ENCODE results near the gene TCEAL4.

TCEAL4 gene

DNA sequence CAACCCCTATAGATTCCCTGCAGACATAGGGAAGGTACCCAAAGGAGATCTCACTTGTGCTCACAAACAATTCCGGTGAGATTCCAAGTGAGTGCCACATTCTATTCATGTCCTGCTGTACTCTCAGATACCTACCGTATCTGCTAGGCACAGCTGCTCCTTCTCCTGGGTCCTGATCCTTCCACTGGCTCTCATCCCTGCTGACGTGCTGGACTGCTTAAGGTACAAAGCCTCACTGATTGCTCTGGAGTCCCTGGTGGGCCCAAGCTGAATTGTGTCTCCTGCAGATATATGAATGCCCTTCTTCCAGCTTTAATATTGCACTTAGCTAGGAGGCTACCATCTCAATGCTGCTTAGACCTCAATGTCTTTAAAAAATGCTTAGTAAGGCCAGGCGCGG is 45.8 kb downstream of the TCEAL4 start:
- TF ChIP-seq, protein P1, sequence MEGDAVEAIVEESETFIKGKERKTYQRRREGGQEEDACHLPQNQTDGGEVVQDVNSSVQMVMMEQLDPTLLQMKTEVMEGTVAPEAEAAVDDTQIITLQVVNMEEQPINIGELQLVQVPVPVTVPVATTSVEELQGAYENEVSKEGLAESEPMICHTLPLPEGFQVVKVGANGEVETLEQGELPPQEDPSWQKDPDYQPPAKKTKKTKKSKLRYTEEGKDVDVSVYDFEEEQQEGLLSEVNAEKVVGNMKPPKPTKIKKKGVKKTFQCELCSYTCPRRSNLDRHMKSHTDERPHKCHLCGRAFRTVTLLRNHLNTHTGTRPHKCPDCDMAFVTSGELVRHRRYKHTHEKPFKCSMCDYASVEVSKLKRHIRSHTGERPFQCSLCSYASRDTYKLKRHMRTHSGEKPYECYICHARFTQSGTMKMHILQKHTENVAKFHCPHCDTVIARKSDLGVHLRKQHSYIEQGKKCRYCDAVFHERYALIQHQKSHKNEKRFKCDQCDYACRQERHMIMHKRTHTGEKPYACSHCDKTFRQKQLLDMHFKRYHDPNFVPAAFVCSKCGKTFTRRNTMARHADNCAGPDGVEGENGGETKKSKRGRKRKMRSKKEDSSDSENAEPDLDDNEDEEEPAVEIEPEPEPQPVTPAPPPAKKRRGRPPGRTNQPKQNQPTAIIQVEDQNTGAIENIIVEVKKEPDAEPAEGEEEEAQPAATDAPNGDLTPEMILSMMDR (IDR thresholded peaks at IDR 0.05; ENCODE audit: insufficient read depth, low read length, missing control alignments), result no peak
- ChIA-PET CTCF (interaction anchor here (1.2 to 2.6 kb wide), 8 partner anchors 8 to 97 kb away, joined by 3 to 23 read pairs (median 8); no protein-coding TSS in a partner anchor), POLR2A (interaction anchor here (1.3 kb wide), 1 partner anchor 9 kb away, joined by 5 read pairs; no protein-coding TSS in a partner anchor)
- DNase-seq (ENCODE audit: low read depth, low spot score), result no peak
- H3K4me3 ChIP-seq (ENCODE audit: low read depth, low read length), result no peak overlapping the region

- no peak for DNase-seq (ENCODE audit: low read depth, low spot score)
- TF ChIP-seq, protein P1 (IDR thresholded peaks at IDR 0.05; ENCODE audit: insufficient read depth, low read length, missing control alignments), result no peak
- ChIA-PET CTCF (no interaction called here), POLR2A (no interaction called here)
- H3K4me3 ChIP-seq (ENCODE audit: low read depth, low read length), result no peak overlapping the region
Measured at GRCh38 chrX:103635436-103635835, 50.1 kb downstream of the TCEAL4 start.
